ENCODE results near the gene TMX4.

Gene TMX4

GRCh38 chr20:8019246-8019997 lies at the start of gene TMX4:
Gene TMX4, minus strand, starts transcription at chr20:8019761. Its CDS starts 148 bp downstream, at chr20:8019613.
- no peak within 1 kb of the TSS for H3K27ac ChIP-seq (ENCODE audit: low read length)
- no peaks in the 10 kb centered on the region for H3K9me3 ChIP-seq (ENCODE audit: insufficient read depth, low read depth, low read length)
- peak within 1 kb of the TSS; percentile 79 for H3K4me3 ChIP-seq (ENCODE audit: low read length)
- no peaks in the 10 kb centered on the region; the same call in 1 of the 2 replicates for H3K4me1 ChIP-seq (ENCODE audit: insufficient read depth, low read length)
- peaks cover 3% of the 10 kb centered on the region; the same call in 1 of the 2 replicates for H3K27me3 ChIP-seq (ENCODE audit: insufficient read depth, low read length)
- H3K9ac ChIP-seq (ENCODE audit: low read depth, low read length), result peak within 1 kb of the TSS; percentile 78; the same call in 1 of the 2 replicates
- no peaks in the 10 kb centered on the region for H3K36me3 ChIP-seq (ENCODE audit: insufficient read depth, low read depth, low read length)

DNA sequence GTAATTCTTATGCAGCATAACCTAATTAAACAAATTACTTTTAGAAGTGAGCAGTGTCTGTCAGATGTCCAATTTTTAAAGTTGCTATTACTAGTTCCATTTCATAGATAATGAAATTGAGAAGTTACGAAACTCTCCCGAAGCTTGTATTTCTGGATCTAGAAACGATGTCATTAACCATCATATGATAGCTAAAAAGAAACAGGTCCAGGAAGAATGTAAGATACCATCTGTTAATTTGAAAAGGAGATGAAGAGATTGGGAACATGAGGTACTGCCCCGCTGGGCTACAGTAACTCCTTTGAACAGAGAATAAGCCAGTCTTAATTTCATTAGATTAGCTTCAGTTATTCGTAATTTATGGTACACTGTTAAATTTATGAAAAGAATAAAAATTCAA lies 47.5 kb upstream of the TMX4 start:
- Histone ChIP-seq H3K27me3 (ENCODE audit: insufficient read depth, low read length) (no peaks in the 10 kb centered on the region), H3K36me3 (ENCODE audit: insufficient read depth, low read depth, low read length) (no peaks in the 10 kb centered on the region), H3K9me3 (ENCODE audit: insufficient read depth, low read depth, low read length) (no peaks in the 10 kb centered on the region), H3K9ac (ENCODE audit: low read depth, low read length) (no peak overlapping the region), H3K27ac (ENCODE audit: low read length) (no peak overlapping the region), H3K4me3 (ENCODE audit: low read length) (no peak overlapping the region), H3K4me1 (ENCODE audit: insufficient read depth, low read length) (no peaks in the 10 kb centered on the region)

- Histone ChIP-seq H3K36me3 (ENCODE audit: insufficient read depth, low read depth, low read length) (no peaks in the 10 kb centered on the region), H3K27me3 (ENCODE audit: insufficient read depth, low read length) (no peaks in the 10 kb centered on the region), H3K4me3 (ENCODE audit: low read length) (no peak overlapping the region), H3K27ac (ENCODE audit: low read length) (no peak overlapping the region), H3K9ac (ENCODE audit: low read depth, low read length) (no peak overlapping the region), H3K9me3 (ENCODE audit: insufficient read depth, low read depth, low read length) (no peaks in the 10 kb centered on the region), H3K4me1 (ENCODE audit: insufficient read depth, low read length) (no peaks in the 10 kb centered on the region)
These were observed 47.1 kb upstream of the TMX4 start for GRCh38 chr20:8066662-8067061.

GRCh38 chr20:8065691-8066090 lies 46.1 kb upstream of the TMX4 start:
- Histone ChIP-seq H3K36me3 (ENCODE audit: insufficient read depth, low read depth, low read length) (no peaks in the 10 kb centered on the region), H3K27me3 (ENCODE audit: insufficient read depth, low read length) (no peaks in the 10 kb centered on the region), H3K4me1 (ENCODE audit: insufficient read depth, low read length) (no peaks in the 10 kb centered on the region), H3K4me3 (ENCODE audit: low read length) (no peak overlapping the region), H3K9ac (ENCODE audit: low read depth, low read length) (no peak overlapping the region), H3K27ac (ENCODE audit: low read length) (no peak overlapping the region), H3K9me3 (ENCODE audit: insufficient read depth, low read depth, low read length) (no peaks in the 10 kb centered on the region)

GRCh38 chr20:8062756-8063155 lies 43.2 kb upstream of the TMX4 start:
- H3K4me1 ChIP-seq (ENCODE audit: insufficient read depth, low read length), result no peaks in the 10 kb centered on the region
- H3K9me3 ChIP-seq (ENCODE audit: insufficient read depth, low read depth, low read length), result no peaks in the 10 kb centered on the region
- no peak overlapping the region for H3K27ac ChIP-seq (ENCODE audit: low read length)
- no peak overlapping the region for H3K4me3 ChIP-seq (ENCODE audit: low read length)
- no peaks in the 10 kb centered on the region for H3K27me3 ChIP-seq (ENCODE audit: insufficient read depth, low read length)
- no peak overlapping the region for H3K9ac ChIP-seq (ENCODE audit: low read depth, low read length)
- no peaks in the 10 kb centered on the region for H3K36me3 ChIP-seq (ENCODE audit: insufficient read depth, low read depth, low read length)

- no peaks in the 10 kb centered on the region for H3K36me3 ChIP-seq (ENCODE audit: insufficient read depth, low read depth, low read length)
- no peak overlapping the region for H3K27ac ChIP-seq (ENCODE audit: low read length)
- H3K4me3 ChIP-seq (ENCODE audit: low read length), result no peak overlapping the region
These were observed 42.4 kb upstream of the TMX4 start for GRCh38 chr20:8061861-8062518.

GRCh38 chr20:8060977-8061376 lies 41.4 kb upstream of the TMX4 start:
- no peaks in the 10 kb centered on the region for H3K36me3 ChIP-seq (ENCODE audit: insufficient read depth, low read depth, low read length)
- H3K4me3 ChIP-seq (ENCODE audit: low read length), result no peak overlapping the region
- no peaks in the 10 kb centered on the region for H3K9me3 ChIP-seq (ENCODE audit: insufficient read depth, low read depth, low read length)
- H3K27ac ChIP-seq (ENCODE audit: low read length), result no peak overlapping the region
- H3K27me3 ChIP-seq (ENCODE audit: insufficient read depth, low read length), result no peaks in the 10 kb centered on the region
- H3K9ac ChIP-seq (ENCODE audit: low read depth, low read length), result no peak overlapping the region
- H3K4me1 ChIP-seq (ENCODE audit: insufficient read depth, low read length), result no peaks in the 10 kb centered on the region

More at GRCh38 chr20:8061861-8062518, 42.4 kb upstream of the TMX4 start:
- Histone ChIP-seq H3K4me1 (ENCODE audit: insufficient read depth, low read length) (no peaks in the 10 kb centered on the region), H3K27me3 (ENCODE audit: insufficient read depth, low read length) (no peaks in the 10 kb centered on the region), H3K9ac (ENCODE audit: low read depth, low read length) (no peak overlapping the region), H3K9me3 (ENCODE audit: insufficient read depth, low read depth, low read length) (no peaks in the 10 kb centered on the region)

DNA sequence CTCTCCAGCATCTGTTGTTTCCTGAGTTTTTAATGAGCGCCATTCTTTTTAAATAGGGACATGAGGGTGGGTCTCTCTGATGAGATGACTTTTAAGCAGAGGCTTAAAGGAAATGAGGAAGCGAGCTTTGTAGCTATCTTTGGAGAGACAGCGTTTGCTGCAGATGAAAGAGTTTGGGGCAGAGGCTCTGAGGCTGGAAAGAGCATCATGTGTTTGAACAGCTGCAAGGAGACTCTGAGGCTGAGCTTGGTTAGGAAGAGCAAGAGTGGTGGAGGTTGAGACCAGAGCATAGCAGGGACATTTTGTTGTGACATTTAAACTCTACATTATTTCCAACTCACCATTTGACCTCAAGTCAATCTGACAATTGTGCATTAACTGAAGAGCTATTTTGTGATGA lies 38.3 kb upstream of the TMX4 start:
- no peak overlapping the region for H3K27ac ChIP-seq (ENCODE audit: low read length)
- no peaks in the 10 kb centered on the region for H3K4me1 ChIP-seq (ENCODE audit: insufficient read depth, low read length)
- H3K9ac ChIP-seq (ENCODE audit: low read depth, low read length), result no peak overlapping the region
- H3K4me3 ChIP-seq (ENCODE audit: low read length), result no peak overlapping the region
- no peaks in the 10 kb centered on the region for H3K9me3 ChIP-seq (ENCODE audit: insufficient read depth, low read depth, low read length)
- H3K36me3 ChIP-seq (ENCODE audit: insufficient read depth, low read depth, low read length), result no peaks in the 10 kb centered on the region
- no peaks in the 10 kb centered on the region for H3K27me3 ChIP-seq (ENCODE audit: insufficient read depth, low read length)

GRCh38 chr20:8055096-8055495 lies 35.5 kb upstream of the TMX4 start:
- H3K9me3 ChIP-seq (ENCODE audit: insufficient read depth, low read depth, low read length), result no peaks in the 10 kb centered on the region
- H3K27me3 ChIP-seq (ENCODE audit: insufficient read depth, low read length), result no peaks in the 10 kb centered on the region
- no peak overlapping the region for H3K9ac ChIP-seq (ENCODE audit: low read depth, low read length)
- no peak overlapping the region for H3K4me3 ChIP-seq (ENCODE audit: low read length)
- no peaks in the 10 kb centered on the region for H3K4me1 ChIP-seq (ENCODE audit: insufficient read depth, low read length)
- no peak overlapping the region for H3K27ac ChIP-seq (ENCODE audit: low read length)
- no peaks in the 10 kb centered on the region for H3K36me3 ChIP-seq (ENCODE audit: insufficient read depth, low read depth, low read length)

DNA sequence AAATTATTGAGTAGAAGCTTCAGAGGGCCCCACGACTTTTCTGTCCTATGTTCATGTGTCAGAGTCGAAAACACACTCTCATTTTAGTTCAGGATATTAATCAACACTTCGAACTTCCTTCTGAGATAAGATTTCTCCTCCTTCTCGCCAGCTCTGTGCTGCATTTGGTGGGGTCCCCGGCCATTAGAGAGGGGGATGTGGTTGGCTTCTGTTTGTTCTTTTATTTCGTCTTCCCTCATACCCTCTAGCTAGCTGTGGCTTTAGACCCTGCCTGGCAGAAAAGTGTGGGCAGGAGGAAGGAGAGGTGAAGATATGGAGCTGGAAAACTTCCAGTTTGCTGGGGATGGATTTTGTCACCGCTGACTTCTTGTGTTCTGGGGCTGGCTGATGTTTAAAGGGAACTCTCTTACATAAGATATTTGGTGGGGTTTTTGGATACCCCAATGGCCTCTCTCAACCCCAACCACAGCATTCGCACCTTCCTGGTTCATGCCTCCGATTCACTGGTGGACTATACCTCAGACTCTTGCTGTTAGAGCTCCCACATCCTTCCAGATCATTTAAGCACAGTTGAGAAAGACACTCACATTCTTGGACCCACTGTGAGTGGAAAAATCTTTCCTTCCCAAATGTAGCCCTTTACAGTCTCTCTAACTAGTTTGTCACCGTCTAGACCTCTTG lies 30.7 kb upstream of the TMX4 start:
- H3K27ac ChIP-seq (ENCODE audit: low read length), result no peak overlapping the region
- H3K27me3 ChIP-seq (ENCODE audit: insufficient read depth, low read length), result no peaks in the 10 kb centered on the region
- H3K9ac ChIP-seq (ENCODE audit: low read depth, low read length), result no peak overlapping the region
- H3K9me3 ChIP-seq (ENCODE audit: insufficient read depth, low read depth, low read length), result no peaks in the 10 kb centered on the region
- no peaks in the 10 kb centered on the region for H3K4me1 ChIP-seq (ENCODE audit: insufficient read depth, low read length)
- no peak overlapping the region for H3K4me3 ChIP-seq (ENCODE audit: low read length)
- H3K36me3 ChIP-seq (ENCODE audit: insufficient read depth, low read depth, low read length), result no peaks in the 10 kb centered on the region

- H3K9me3 ChIP-seq (ENCODE audit: insufficient read depth, low read depth, low read length), result no peaks in the 10 kb centered on the region
- no peak overlapping the region for H3K4me3 ChIP-seq (ENCODE audit: low read length)
- H3K36me3 ChIP-seq (ENCODE audit: insufficient read depth, low read depth, low read length), result no peaks in the 10 kb centered on the region
- H3K27ac ChIP-seq (ENCODE audit: low read length), result no peak overlapping the region
- H3K4me1 ChIP-seq (ENCODE audit: insufficient read depth, low read length), result no peaks in the 10 kb centered on the region
- H3K9ac ChIP-seq (ENCODE audit: low read depth, low read length), result no peak overlapping the region
- no peaks in the 10 kb centered on the region for H3K27me3 ChIP-seq (ENCODE audit: insufficient read depth, low read length)
These were observed 29.7 kb upstream of the TMX4 start for GRCh38 chr20:8049310-8049709.

GRCh38 chr20:8045946-8046345 lies 26.4 kb upstream of the TMX4 start:
- H3K27ac ChIP-seq (ENCODE audit: low read length), result no peak overlapping the region
- no peaks in the 10 kb centered on the region for H3K9me3 ChIP-seq (ENCODE audit: insufficient read depth, low read depth, low read length)
- no peaks in the 10 kb centered on the region for H3K4me1 ChIP-seq (ENCODE audit: insufficient read depth, low read length)
- no peaks in the 10 kb centered on the region for H3K27me3 ChIP-seq (ENCODE audit: insufficient read depth, low read length)
- no peaks in the 10 kb centered on the region for H3K36me3 ChIP-seq (ENCODE audit: insufficient read depth, low read depth, low read length)
- H3K4me3 ChIP-seq (ENCODE audit: low read length), result no peak overlapping the region
- no peak overlapping the region for H3K9ac ChIP-seq (ENCODE audit: low read depth, low read length)

All from iPS-20b (cell line).